Measurements from ENCODE around the gene TTPAL.

- TF ChIP-seq, protein P1, sequence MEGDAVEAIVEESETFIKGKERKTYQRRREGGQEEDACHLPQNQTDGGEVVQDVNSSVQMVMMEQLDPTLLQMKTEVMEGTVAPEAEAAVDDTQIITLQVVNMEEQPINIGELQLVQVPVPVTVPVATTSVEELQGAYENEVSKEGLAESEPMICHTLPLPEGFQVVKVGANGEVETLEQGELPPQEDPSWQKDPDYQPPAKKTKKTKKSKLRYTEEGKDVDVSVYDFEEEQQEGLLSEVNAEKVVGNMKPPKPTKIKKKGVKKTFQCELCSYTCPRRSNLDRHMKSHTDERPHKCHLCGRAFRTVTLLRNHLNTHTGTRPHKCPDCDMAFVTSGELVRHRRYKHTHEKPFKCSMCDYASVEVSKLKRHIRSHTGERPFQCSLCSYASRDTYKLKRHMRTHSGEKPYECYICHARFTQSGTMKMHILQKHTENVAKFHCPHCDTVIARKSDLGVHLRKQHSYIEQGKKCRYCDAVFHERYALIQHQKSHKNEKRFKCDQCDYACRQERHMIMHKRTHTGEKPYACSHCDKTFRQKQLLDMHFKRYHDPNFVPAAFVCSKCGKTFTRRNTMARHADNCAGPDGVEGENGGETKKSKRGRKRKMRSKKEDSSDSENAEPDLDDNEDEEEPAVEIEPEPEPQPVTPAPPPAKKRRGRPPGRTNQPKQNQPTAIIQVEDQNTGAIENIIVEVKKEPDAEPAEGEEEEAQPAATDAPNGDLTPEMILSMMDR (IDR thresholded peaks at IDR 0.05; ENCODE audit: insufficient read depth, low read length, poor library complexity, severe bottlenecking): no peak
- no peak for TF ChIP-seq EZH2phosphoT487 (conservative IDR thresholded peaks at IDR 0.05; ENCODE audit: low read length)
These were observed 19.0 kb downstream of the TTPAL start for GRCh38 chr20:44494681-44495080.

Data from SU-DHL-6 (cell line).